ENCODE data around the gene ZSCAN5A.
"Not testable (repeated sequence)": the region's sequence is repeated elsewhere in the genome, so short reads cannot be mapped to it uniquely, and the experiment has no call there.

GRCh38 chr19:56221442-56221841 is 93.2 kb downstream of the ZSCAN5A start:
- TF ChIP-seq CTCF (IDR thresholded peaks at IDR 0.05): peak; percentile 36; the same call in 1 of the 2 replicates
- not testable (repeated sequence) for TF ChIP-seq TAF1 (IDR thresholded peaks at IDR 0.05; ENCODE audit: borderline replicate concordance, low read depth, low read length); EZH2phosphoT487 (IDR thresholded peaks at IDR 0.05; ENCODE audit: borderline replicate concordance, low read depth); FOXM1 (IDR thresholded peaks at IDR 0.05; ENCODE audit: low read depth)
